Renal cortical epithelial cell (primary cell): Measurements from ENCODE around the gene HTR5A. TPM values are rescaled to one million over a fixed set of nuclear protein-coding genes. Genes with fewer than 3 reads are reported as not detected.
"Not testable (repeated sequence)": the region's sequence is repeated elsewhere in the genome, so short reads cannot be mapped to it uniquely, and the experiment has no call there.

Experiments
- DNase-seq: peaks from one replicate; pipeline ENCODE4 v3.0.0-alpha.2; 2011; ENCODE audit warnings: low read depth
- total RNA-seq: library from RNA; depleted of rRNA; stranded (reverse); fragments of >200 nt; gene quantifications from 2 replicates; pipeline ENCODE4 v1.2.3, GENCODE V29; 2014

The HTR5A gene
- not detected in 2 replicates for total RNA-seq

GRCh38 chr7:155069992-155070751 lies at the start of gene HTR5A:
Gene HTR5A, plus strand, starts transcription at chr7:155070324. Its CDS starts 576 bp downstream, at chr7:155070900.
- peak; percentile 54 for DNase-seq

DNA sequence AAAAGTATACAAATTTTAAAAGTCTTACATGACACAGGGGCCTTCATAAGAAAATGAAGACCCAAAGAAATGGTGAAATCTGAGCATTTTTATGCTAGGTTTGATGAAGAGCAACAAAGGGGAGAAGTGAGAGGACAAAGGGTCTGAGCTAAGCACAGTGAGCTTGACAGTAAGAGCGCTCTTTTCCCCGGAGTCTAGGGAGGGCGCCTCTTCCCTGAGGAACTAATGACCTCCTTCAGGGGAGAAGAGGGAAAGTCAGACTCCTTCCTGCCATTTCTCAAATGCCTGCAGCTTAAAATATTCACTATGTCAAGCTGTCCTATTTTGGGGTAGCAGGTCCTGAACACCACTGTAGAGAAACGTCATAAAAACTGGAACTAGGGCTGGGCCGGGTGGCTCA lies 49.1 kb upstream of the HTR5A start:
- no peak for DNase-seq

GRCh38 chr7:155021699-155022145 lies 48.4 kb upstream of the HTR5A start:
- no peak for DNase-seq

DNA sequence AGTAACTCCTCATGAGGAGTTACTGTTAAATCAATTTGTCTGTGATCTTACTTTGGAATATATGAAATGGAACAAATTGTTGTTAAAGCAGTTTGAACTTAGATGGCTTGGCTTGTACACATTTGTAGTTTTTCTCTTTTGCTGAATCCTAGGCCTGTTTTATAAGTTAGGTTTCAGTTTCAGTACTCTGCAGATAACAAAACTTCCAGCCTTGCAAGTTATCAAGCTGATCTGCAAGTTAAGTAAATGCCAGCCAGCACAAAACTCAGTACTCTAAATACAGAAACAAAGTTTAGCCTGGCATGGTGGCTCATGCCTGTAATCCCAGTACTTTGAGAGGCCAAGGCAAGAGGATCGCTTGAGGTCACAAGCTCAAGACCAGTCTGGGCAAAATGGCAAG lies 42.2 kb upstream of the HTR5A start:
- no peak for DNase-seq

DNA sequence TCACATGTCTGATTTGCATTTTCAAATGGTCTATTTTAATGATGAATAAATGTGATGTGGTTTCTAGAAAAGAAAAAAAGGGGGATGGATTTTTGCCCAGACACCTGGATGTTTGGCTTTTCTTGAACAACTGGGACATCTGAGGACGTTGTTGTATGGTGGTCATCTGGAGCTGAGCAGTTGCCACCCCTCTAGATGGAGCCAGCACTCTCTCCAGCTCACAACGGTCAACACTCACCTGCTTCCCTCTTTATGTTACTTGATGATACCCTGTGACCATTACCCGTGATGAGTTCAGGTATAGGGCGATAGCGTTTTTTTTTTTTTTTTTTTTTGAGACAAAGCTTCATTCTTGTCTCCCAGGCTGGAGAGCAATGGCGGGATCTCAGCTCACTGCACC lies 37.1 kb upstream of the HTR5A start:
- DNase-seq = no peak

- not testable (repeated sequence) for DNase-seq
Measured at GRCh38 chr7:155034495-155034894, 35.6 kb upstream of the HTR5A start.

- DNase-seq = no peak
Measured at GRCh38 chr7:155038335-155038734, 31.8 kb upstream of the HTR5A start.

DNA sequence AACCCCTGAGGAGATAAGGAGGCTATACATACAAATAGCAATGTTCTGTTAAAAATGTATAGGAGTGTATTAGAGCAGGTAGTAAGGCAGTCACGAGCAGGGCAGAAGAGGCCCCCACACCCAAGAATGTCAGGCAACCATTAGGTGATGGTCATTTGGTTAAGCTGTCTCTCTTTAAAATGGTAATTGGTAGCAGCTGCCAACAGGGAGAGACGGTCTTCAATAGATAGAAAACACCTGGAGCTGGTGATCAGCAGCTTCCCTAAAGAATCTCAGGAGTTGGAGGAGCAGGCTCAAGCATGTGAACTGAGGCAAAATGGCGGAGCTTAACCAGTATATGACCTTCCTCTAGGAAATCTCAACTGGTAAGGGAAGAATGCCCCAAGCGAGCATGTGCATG lies 26.4 kb upstream of the HTR5A start:
- no peak for DNase-seq

- DNase-seq = no peak
Measured at GRCh38 chr7:155048006-155048405, 22.1 kb upstream of the HTR5A start.

- DNase-seq = no peak
Measured at GRCh38 chr7:155051355-155051754, 18.8 kb upstream of the HTR5A start.

DNA sequence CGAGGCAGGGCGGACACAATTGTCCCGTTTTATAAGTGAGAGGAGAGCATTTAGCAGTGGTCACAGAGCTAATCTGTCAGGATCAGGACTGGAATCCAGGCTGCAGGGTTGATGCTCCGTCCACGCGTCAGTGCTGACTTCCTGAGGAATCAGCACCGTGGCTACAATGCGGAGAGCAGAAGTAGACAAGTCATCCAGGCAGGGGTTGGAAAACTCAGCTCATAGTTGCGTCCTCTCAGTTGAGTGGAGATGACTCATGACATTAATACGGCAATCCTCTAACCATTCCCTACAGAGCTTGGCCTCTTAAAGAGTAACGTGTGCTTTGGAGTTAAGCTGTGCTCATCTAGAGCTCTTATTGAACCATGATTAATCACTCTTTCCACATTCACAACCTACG lies 17.1 kb upstream of the HTR5A start:
- no peak for DNase-seq

DNA sequence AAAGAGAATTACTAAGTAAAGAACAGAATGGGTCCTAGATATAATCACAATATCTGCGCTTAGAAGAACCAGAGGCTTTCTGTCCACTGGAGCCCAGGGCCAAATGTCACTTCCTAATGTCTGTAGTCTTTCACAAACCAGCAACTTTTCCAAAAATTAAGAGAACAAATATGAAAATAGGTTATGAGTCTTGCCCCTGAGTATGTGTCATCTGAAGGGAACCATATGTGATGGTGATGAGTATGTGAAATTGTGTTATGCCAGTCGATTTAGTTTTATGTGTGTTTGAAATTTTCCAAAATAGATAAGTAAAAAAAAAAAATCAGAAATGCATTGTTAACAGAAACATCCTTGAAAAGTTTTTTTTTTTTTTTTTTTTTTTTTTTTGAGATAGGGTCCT lies 15.4 kb upstream of the HTR5A start:
- DNase-seq = no peak

GRCh38 chr7:155057076-155057475 lies 13.0 kb upstream of the HTR5A start:
- no peak for DNase-seq

DNA sequence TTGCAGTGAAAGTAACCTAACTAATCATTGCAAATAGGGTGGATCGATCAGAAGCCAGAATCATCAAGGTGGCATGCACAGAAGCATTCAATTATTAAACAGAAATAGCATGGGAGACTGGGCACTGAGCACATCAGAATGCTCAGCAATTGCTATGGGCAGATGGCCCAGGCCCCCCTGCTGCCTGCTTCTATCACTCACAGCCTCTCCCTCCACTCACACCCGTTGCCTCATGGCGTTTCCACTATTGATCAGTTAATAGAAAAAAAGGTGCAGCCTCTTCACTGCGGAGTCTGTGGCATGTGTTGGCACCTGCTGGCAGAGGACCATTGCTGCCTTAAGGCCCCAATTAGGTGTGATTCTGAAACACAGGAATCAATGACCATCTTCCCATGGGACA lies 11.2 kb upstream of the HTR5A start:
- no peak for DNase-seq

- DNase-seq = no peak
Measured at GRCh38 chr7:155059703-155060102, 10.4 kb upstream of the HTR5A start.

DNA sequence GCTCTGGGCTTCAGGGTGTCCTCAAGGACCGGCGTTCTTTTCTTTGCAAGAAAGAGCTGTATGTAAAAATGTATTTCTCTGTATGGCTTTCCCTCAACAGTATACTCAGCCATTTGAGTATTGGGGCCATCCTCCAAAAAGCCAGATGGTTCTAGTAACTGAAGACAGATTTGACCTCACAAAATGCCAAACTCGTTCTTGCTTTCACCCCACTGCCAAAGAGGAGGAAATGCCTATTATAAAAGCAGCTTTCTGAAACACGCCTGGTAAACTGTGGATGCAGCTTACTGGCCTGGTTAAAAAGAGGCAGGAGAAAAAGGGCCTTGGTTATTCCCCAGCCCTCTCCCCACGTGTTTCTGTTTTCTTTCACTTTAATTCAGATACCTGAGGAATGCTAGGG lies 7.7 kb upstream of the HTR5A start:
- DNase-seq = no peak

DNA sequence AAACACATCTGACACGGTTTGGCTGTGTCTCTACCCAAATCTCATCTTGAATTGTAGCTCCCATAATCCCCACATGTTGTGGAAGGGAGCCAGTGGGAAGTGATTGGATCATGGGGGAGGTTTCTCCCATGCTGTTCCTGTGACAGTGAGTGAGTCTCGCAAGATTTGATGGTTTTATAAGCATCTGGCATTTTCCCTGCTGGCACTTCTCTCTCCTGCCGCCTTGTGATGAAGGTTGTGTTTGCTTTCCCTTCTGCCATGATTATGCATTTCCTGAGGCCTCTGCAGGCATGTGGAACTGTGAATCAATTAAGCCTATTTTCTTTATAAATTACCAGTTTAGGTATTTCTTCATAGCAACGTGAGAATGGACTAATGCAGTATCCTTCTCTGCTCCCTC lies 5.9 kb upstream of the HTR5A start:
- no peak for DNase-seq

GRCh38 chr7:155066417-155066950 lies 3.6 kb upstream of the HTR5A start:
- DNase-seq = peak; percentile 25

- no peak for DNase-seq
Measured at GRCh38 chr7:155071121-155071651, 1.1 kb downstream of the HTR5A start.

GRCh38 chr7:155071916-155072571 lies 1.9 kb downstream of the HTR5A start:
- no peak for DNase-seq

DNA sequence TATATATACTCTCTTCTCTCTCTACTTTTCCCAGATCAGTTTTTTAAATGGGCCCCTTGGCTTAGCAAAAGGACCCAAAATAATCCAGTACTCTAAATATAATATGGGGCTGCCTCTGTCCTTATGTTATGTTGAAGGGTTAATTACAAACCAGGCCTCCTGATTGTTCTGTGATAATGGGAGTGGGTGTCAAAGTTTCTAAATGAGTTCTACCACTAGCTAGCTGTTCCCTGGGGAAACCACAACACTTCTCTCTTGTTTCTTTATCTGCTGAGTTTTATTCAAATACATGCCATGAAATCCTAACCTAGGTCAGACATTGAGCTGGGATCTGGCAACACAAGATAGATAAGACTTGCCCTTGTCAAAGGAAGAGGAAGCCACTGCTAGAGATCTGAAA lies 3.8 kb downstream of the HTR5A start:
- no peak for DNase-seq

DNA sequence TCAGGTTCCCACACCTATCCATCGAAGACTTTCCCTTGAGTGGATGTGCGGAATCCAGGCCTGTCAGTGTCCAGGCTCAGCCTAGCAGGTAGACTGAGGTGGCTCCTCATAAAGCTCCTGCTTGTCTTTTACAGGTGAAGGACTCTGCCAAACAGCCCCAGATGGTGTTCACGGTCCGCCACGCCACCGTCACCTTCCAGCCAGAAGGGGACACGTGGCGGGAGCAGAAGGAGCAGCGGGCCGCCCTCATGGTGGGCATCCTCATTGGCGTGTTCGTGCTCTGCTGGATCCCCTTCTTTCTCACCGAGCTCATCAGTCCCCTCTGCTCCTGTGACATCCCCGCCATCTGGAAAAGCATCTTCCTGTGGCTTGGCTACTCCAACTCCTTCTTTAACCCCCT lies 13.9 kb downstream of the HTR5A start:
- DNase-seq = no peak

- no peak for DNase-seq
Measured at GRCh38 chr7:155084969-155085368, 14.8 kb downstream of the HTR5A start.
